Breast epithelium (tissue), 3 donors: ENCODE measurements around the gene VPS35L.

Experiments
- CTCF ChIP-seq, 3 donors: fragments of 450-650 bp; IDR thresholded peaks; one replicate each; pipeline ENCODE4 v1.5.1; 2016 to 2017; ENCODE audit warnings: antibody characterized with exemption in 3 of 3, mild to moderate bottlenecking in 3 of 3, moderate library complexity in 3 of 3
- POLR2A ChIP-seq: fragments of 450-650 bp; IDR thresholded peaks from one replicate; pipeline ENCODE4 v1.6.1; 2016; ENCODE audit warnings: antibody characterized with exemption, mild to moderate bottlenecking, moderate library complexity
- POLR2AphosphoS5 ChIP-seq, 3 donors: sonication (generic); formaldehyde crosslinking; IDR thresholded peaks; one replicate each; pipeline ENCODE4 v1.6.1; 2017; ENCODE audit warnings: antibody characterized with exemption in 3 of 3

- TF ChIP-seq POLR2A: no peak
- TF ChIP-seq CTCF (IDR thresholded peaks at IDR 0.05): no peak
- TF ChIP-seq POLR2AphosphoS5 (IDR thresholded peaks at IDR 0.05): no peak
Measured at GRCh38 chr16:19745286-19746010, 189.9 kb downstream of the VPS35L start.
